Neuron (in vitro differentiated cells): ENCODE measurements around the gene HSPA6.
"Not testable (repeated sequence)": the region's sequence is repeated elsewhere in the genome, so short reads cannot be mapped to it uniquely, and the experiment has no call there.

Source experiments
- H2AFZ ChIP-seq: one replicate; pipeline ENCODE4 v1.6.1; 2013; ENCODE audit warnings: low read depth, mild to moderate bottlenecking, inconsistent platforms, low read length, moderate library complexity
- H3K27me3 ChIP-seq: one replicate; pipeline ENCODE4 v1.6.1; 2013; ENCODE audit warnings: low read length; ENCODE audit not compliant: insufficient read depth
- H3K36me3 ChIP-seq: one replicate; pipeline ENCODE4 v1.6.1; 2013; ENCODE audit warnings: low read length; ENCODE audit not compliant: insufficient read depth
- H3K4me1 ChIP-seq: one replicate; pipeline ENCODE4 v1.6.1; 2013; ENCODE audit warnings: low read length; ENCODE audit not compliant: insufficient read depth
- H3K4me3 ChIP-seq: 2 replicates; pipeline ENCODE4 v1.5.1; 2013; ENCODE audit warnings: mild to moderate bottlenecking, low read length, moderate library complexity
- H3K9me3 ChIP-seq: one replicate; pipeline ENCODE4 v1.6.1; 2013; ENCODE audit warnings: low read length

Gene HSPA6

GRCh38 chr1:161523817-161524741 is at the start of gene HSPA6:
Gene HSPA6 (plus strand): TSS chr1:161524540. CDS start chr1:161524659, 119 bp downstream.
- Histone ChIP-seq H3K4me3 (peak within 1 kb of the TSS; percentile 80), H2AFZ (peak within 1 kb of the TSS; percentile 80)
- H3K9me3 ChIP-seq, H3K36me3 ChIP-seq, H3K4me1 ChIP-seq, H3K27me3 ChIP-seq: not testable (repeated sequence)

- not testable (repeated sequence) for H3K9me3 ChIP-seq, H3K4me1 ChIP-seq
- peaks cover 38% of the 10 kb centered on the region for H3K27me3 ChIP-seq
Measured at GRCh38 chr1:161477711-161478110, 46.6 kb upstream of the HSPA6 start.

GRCh38 chr1:161478985-161479384 is 45.4 kb upstream of the HSPA6 start:
- H3K36me3 ChIP-seq, result no peaks in the 10 kb centered on the region
- no peaks in the 10 kb centered on the region for H3K9me3 ChIP-seq
- H2AFZ ChIP-seq, result no peak overlapping the region
- no peaks in the 10 kb centered on the region for H3K4me1 ChIP-seq
- no peak overlapping the region for H3K4me3 ChIP-seq
- H3K27me3 ChIP-seq, result peaks cover 39% of the 10 kb centered on the region

More at GRCh38 chr1:161477711-161478110, 46.6 kb upstream of the HSPA6 start:
- not testable (repeated sequence) for H2AFZ ChIP-seq, H3K36me3 ChIP-seq, H3K4me3 ChIP-seq

GRCh38 chr1:161480381-161481035 is 43.8 kb upstream of the HSPA6 start:
- no peaks in the 10 kb centered on the region for H3K36me3 ChIP-seq

GRCh38 chr1:161481624-161482392 is 42.5 kb upstream of the HSPA6 start:
- Histone ChIP-seq H3K4me3 (no peak overlapping the region), H3K36me3 (no peaks in the 10 kb centered on the region), H3K27me3 (peaks cover 31% of the 10 kb centered on the region), H3K9me3 (no peaks in the 10 kb centered on the region), H2AFZ (no peak overlapping the region), H3K4me1 (no peaks in the 10 kb centered on the region)

More at GRCh38 chr1:161480381-161481035, 43.8 kb upstream of the HSPA6 start:
- Histone ChIP-seq H3K4me3 (no peak overlapping the region), H3K9me3 (no peaks in the 10 kb centered on the region), H3K4me1 (no peaks in the 10 kb centered on the region), H3K27me3 (peaks cover 32% of the 10 kb centered on the region), H2AFZ (no peak overlapping the region)

- Histone ChIP-seq H3K36me3 (no peaks in the 10 kb centered on the region), H2AFZ (no peak overlapping the region), H3K27me3 (peaks cover 31% of the 10 kb centered on the region), H3K4me3 (no peak overlapping the region), H3K9me3 (no peaks in the 10 kb centered on the region), H3K4me1 (no peaks in the 10 kb centered on the region)
Measured at GRCh38 chr1:161482610-161483009, 41.7 kb upstream of the HSPA6 start.

GRCh38 chr1:161483361-161483760 is 41.0 kb upstream of the HSPA6 start:
- Histone ChIP-seq H3K27me3 (peaks cover 31% of the 10 kb centered on the region), H3K4me1 (no peaks in the 10 kb centered on the region), H3K4me3 (no peak overlapping the region), H3K36me3 (no peaks in the 10 kb centered on the region), H2AFZ (no peak overlapping the region), H3K9me3 (no peaks in the 10 kb centered on the region)

- Histone ChIP-seq H2AFZ (no peak overlapping the region), H3K36me3 (no peaks in the 10 kb centered on the region), H3K27me3 (peaks cover 34% of the 10 kb centered on the region), H3K9me3 (no peaks in the 10 kb centered on the region), H3K4me1 (no peaks in the 10 kb centered on the region), H3K4me3 (no peak overlapping the region)
Measured at GRCh38 chr1:161484613-161485012, 39.7 kb upstream of the HSPA6 start.

GRCh38 chr1:161486806-161487741 is 37.3 kb upstream of the HSPA6 start:
- Histone ChIP-seq H3K9me3 (no peaks in the 10 kb centered on the region), H3K27me3 (peaks cover 33% of the 10 kb centered on the region), H3K4me1 (no peaks in the 10 kb centered on the region), H2AFZ (no peak overlapping the region), H3K4me3 (no peak overlapping the region), H3K36me3 (no peaks in the 10 kb centered on the region)

GRCh38 chr1:161491472-161491871 is 32.9 kb upstream of the HSPA6 start:
- H3K4me3 ChIP-seq, result no peak overlapping the region
- H3K9me3 ChIP-seq, result no peaks in the 10 kb centered on the region
- H3K4me1 ChIP-seq, result no peaks in the 10 kb centered on the region
- peaks cover 26% of the 10 kb centered on the region for H3K27me3 ChIP-seq
- H2AFZ ChIP-seq, result no peak overlapping the region
- H3K36me3 ChIP-seq, result no peaks in the 10 kb centered on the region

- no peaks in the 10 kb centered on the region for H3K4me1 ChIP-seq
Measured at GRCh38 chr1:161492827-161493226, 31.5 kb upstream of the HSPA6 start.

GRCh38 chr1:161494091-161494735 is 30.1 kb upstream of the HSPA6 start:
- H3K27me3 ChIP-seq, result peaks cover 34% of the 10 kb centered on the region
- no peaks in the 10 kb centered on the region for H3K9me3 ChIP-seq
- H3K4me1 ChIP-seq, result no peaks in the 10 kb centered on the region
- H3K4me3 ChIP-seq, result no peak overlapping the region
- H2AFZ ChIP-seq, result no peak overlapping the region
- no peaks in the 10 kb centered on the region for H3K36me3 ChIP-seq

More at GRCh38 chr1:161492827-161493226, 31.5 kb upstream of the HSPA6 start:
- Histone ChIP-seq H3K9me3 (no peaks in the 10 kb centered on the region), H3K27me3 (peaks cover 29% of the 10 kb centered on the region), H3K36me3 (no peaks in the 10 kb centered on the region), H3K4me3 (no peak overlapping the region), H2AFZ (no peak overlapping the region)
